ENCODE data around the gene MAGEA12. TPM values are rescaled to one million over a fixed set of nuclear protein-coding genes. Genes with fewer than 3 reads are reported as not detected.
"Not testable (repeated sequence)": the region's sequence is repeated elsewhere in the genome, so short reads cannot be mapped to it uniquely, and the experiment has no call there.

The MAGEA12 gene
- total RNA-seq, 1 donor from 2014 or later: not detected

DNA sequence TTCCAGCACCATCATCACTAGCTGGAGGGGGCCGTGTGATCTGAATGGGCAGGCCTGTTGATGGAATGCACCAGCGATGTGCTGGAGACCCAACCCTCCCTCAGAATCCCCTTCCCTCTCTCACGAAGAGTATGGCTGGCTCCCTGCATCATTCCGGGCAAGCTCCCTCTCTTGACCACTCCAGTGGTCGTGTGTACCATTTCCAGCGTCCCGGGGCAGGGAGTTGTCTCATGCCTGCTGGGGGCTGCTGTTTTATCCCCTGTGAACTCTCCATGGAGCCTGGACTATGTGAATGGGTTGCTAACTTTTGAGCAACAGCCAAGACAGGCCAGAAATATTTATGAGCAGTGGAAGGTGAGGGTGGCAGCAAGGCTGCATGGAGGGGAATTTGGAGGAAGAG is 8.1 kb upstream of the MAGEA12 start:
- peaks cover 16% of the 10 kb centered on the region for H3K9me3 Mint-ChIP-seq (ENCODE audit: unreplicated experiment)
- H3K27me3 Mint-ChIP-seq (ENCODE audit: unreplicated experiment): no peaks in the 10 kb centered on the region
- H3K36me3 Mint-ChIP-seq (ENCODE audit: unreplicated experiment): no peaks in the 10 kb centered on the region
- H3K4me1 Mint-ChIP-seq (ENCODE audit: unreplicated experiment): no peaks in the 10 kb centered on the region
- no peak overlapping the region for H3K4me3 Mint-ChIP-seq (ENCODE audit: unreplicated experiment)
- H3K27ac Mint-ChIP-seq (ENCODE audit: unreplicated experiment): no peak overlapping the region
- DNase-seq (ENCODE audit: extremely low spot score, unreplicated experiment): no peak
- TF ChIP-seq, protein P1, sequence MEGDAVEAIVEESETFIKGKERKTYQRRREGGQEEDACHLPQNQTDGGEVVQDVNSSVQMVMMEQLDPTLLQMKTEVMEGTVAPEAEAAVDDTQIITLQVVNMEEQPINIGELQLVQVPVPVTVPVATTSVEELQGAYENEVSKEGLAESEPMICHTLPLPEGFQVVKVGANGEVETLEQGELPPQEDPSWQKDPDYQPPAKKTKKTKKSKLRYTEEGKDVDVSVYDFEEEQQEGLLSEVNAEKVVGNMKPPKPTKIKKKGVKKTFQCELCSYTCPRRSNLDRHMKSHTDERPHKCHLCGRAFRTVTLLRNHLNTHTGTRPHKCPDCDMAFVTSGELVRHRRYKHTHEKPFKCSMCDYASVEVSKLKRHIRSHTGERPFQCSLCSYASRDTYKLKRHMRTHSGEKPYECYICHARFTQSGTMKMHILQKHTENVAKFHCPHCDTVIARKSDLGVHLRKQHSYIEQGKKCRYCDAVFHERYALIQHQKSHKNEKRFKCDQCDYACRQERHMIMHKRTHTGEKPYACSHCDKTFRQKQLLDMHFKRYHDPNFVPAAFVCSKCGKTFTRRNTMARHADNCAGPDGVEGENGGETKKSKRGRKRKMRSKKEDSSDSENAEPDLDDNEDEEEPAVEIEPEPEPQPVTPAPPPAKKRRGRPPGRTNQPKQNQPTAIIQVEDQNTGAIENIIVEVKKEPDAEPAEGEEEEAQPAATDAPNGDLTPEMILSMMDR (IDR thresholded peaks at IDR 0.05): no peak

DNA sequence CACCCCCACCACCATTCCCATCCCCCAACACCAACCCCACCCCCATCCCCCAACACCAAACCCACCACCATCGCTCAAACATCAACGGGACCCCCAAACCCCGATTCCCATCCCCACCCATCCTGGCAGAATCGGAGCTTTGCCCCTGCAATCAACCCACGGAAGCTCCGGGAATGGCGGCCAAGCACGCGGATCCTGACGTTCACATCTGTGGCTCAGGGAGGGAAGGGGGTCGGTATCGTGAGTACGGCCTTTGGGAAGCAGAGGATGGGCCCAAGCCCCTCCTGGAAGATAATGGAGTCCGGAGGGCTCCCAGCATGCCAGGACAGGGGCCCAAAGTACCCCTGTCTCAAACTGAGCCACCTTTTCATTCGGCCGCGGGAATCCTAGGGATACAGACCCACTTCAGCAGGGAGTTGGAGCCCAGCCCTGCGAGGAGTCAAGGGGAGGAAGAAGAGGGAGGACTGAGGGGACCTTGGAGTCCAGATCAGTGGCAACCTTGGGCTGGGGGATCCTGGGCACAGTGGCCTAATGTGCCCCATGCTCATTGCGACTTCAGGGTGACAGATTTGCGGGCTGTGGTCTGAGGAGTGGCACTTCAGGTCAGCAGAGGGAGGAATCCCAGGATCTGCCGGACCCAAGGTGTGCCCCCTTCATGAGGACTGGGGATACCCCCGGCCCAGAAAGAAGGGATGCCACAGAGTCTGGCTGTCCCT is 744 bp downstream of the MAGEA12 start:
- not testable (repeated sequence) for H3K4me1 Mint-ChIP-seq (ENCODE audit: unreplicated experiment); H3K27ac Mint-ChIP-seq (ENCODE audit: unreplicated experiment); H3K4me3 Mint-ChIP-seq (ENCODE audit: unreplicated experiment); H3K36me3 Mint-ChIP-seq (ENCODE audit: unreplicated experiment); H3K27me3 Mint-ChIP-seq (ENCODE audit: unreplicated experiment)
- H3K9me3 Mint-ChIP-seq (ENCODE audit: unreplicated experiment): peaks cover 10% of the 10 kb centered on the region
- DNase-seq (ENCODE audit: extremely low spot score, unreplicated experiment): peak; percentile 75

DNA sequence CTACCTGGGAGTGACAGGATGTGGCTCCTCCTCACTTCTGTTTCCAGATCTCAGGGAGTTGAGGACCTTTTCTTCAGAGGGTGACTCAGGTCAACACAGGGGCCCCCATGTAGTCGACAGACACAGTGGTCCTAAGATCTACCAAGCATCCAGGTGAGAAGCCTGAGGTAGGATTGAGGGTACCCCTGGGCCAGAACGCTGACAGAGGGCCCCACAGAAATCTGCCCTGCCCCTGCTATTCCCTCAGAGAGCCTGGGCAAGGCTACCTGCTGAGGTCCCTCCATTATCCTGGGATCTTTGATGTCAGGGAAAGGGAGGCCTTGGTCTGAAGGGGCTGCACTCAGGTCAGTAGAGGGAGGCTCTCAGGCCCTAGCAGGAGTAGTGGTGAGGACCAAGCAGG is 1.5 kb downstream of the MAGEA12 start:
- H3K4me3 Mint-ChIP-seq (ENCODE audit: unreplicated experiment): no peak overlapping the region
- DNase-seq (ENCODE audit: extremely low spot score, unreplicated experiment): peak; percentile 64
- no peaks in the 10 kb centered on the region for H3K4me1 Mint-ChIP-seq (ENCODE audit: unreplicated experiment)
- no peaks in the 10 kb centered on the region for H3K36me3 Mint-ChIP-seq (ENCODE audit: unreplicated experiment)
- TF ChIP-seq, protein P1 (IDR thresholded peaks at IDR 0.05): no peak
- no peak overlapping the region for H3K27ac Mint-ChIP-seq (ENCODE audit: unreplicated experiment)
- H3K9me3 Mint-ChIP-seq (ENCODE audit: unreplicated experiment): peaks cover 8% of the 10 kb centered on the region
- no peaks in the 10 kb centered on the region for H3K27me3 Mint-ChIP-seq (ENCODE audit: unreplicated experiment)

DNA sequence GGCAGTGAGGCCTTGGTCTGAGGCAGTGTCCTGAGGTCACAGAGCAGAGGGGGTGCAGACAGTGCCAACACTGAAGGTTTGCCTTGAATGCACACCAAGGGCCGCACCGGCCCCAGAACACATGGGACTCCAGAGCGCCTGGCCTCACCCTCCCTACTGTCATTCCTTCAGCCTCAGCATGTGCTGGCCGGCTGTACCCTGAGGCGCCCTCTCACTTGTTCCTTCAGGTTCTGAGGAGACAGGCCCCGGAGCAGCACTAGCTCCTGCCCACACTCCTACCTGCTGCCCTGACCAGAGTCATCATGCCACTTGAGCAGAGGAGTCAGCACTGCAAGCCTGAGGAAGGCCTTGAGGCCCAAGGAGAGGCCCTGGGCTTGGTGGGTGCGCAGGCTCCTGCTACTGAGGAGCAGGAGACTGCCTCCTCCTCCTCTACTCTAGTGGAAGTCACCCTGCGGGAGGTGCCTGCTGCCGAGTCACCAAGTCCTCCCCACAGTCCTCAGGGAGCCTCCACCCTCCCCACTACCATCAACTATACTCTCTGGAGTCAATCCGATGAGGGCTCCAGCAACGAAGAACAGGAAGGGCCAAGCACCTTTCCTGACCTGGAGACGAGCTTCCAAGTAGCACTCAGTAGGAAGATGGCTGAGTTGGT is 2.4 kb downstream of the MAGEA12 start:
- no peaks in the 10 kb centered on the region for H3K27me3 Mint-ChIP-seq (ENCODE audit: unreplicated experiment)
- peaks cover 3% of the 10 kb centered on the region for H3K9me3 Mint-ChIP-seq (ENCODE audit: unreplicated experiment)
- DNase-seq (ENCODE audit: extremely low spot score, unreplicated experiment): peak; percentile 64
- no peak overlapping the region for H3K27ac Mint-ChIP-seq (ENCODE audit: unreplicated experiment)
- no peaks in the 10 kb centered on the region for H3K36me3 Mint-ChIP-seq (ENCODE audit: unreplicated experiment)
- H3K4me1 Mint-ChIP-seq (ENCODE audit: unreplicated experiment): no peaks in the 10 kb centered on the region
- TF ChIP-seq, protein P1 (IDR thresholded peaks at IDR 0.05): no peak
- H3K4me3 Mint-ChIP-seq (ENCODE audit: unreplicated experiment): no peak overlapping the region

DNA sequence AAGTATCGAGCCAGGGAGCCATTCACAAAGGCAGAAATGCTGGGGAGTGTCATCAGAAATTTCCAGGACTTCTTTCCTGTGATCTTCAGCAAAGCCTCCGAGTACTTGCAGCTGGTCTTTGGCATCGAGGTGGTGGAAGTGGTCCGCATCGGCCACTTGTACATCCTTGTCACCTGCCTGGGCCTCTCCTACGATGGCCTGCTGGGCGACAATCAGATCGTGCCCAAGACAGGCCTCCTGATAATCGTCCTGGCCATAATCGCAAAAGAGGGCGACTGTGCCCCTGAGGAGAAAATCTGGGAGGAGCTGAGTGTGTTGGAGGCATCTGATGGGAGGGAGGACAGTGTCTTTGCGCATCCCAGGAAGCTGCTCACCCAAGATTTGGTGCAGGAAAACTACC is 3.0 kb downstream of the MAGEA12 start:
- H3K36me3 Mint-ChIP-seq (ENCODE audit: unreplicated experiment); H3K27ac Mint-ChIP-seq (ENCODE audit: unreplicated experiment); H3K4me3 Mint-ChIP-seq (ENCODE audit: unreplicated experiment); H3K9me3 Mint-ChIP-seq (ENCODE audit: unreplicated experiment); H3K27me3 Mint-ChIP-seq (ENCODE audit: unreplicated experiment); H3K4me1 Mint-ChIP-seq (ENCODE audit: unreplicated experiment): not testable (repeated sequence)
- DNase-seq (ENCODE audit: extremely low spot score, unreplicated experiment): peak; percentile 73

DNA sequence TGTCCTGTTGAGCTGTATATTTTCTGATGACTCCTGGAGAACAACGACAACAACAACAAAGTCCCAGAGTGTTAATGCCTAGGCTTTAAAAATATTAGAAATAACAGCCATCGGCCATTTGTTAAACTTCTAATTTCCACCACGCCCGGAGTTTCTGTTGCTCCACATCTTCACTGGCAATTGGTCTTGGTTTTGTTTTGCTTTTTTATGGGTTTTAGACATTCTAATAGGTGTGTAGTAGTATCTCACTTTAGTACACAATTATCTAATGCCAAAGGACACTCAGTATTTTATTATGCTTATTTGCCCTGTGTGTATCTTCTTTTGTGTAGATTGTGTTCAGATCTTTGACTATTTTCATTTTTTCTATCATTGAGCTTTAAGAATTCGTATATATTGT is 5.0 kb downstream of the MAGEA12 start:
- Mint-ChIP-seq H3K27ac (ENCODE audit: unreplicated experiment) (no peak overlapping the region), H3K4me3 (ENCODE audit: unreplicated experiment) (no peak overlapping the region), H3K9me3 (ENCODE audit: unreplicated experiment) (no peaks in the 10 kb centered on the region), H3K36me3 (ENCODE audit: unreplicated experiment) (no peaks in the 10 kb centered on the region), H3K4me1 (ENCODE audit: unreplicated experiment) (no peaks in the 10 kb centered on the region), H3K27me3 (ENCODE audit: unreplicated experiment) (no peaks in the 10 kb centered on the region)
- TF ChIP-seq, protein P1 (IDR thresholded peaks at IDR 0.05): no peak
- no peak for DNase-seq (ENCODE audit: extremely low spot score, unreplicated experiment)

DNA sequence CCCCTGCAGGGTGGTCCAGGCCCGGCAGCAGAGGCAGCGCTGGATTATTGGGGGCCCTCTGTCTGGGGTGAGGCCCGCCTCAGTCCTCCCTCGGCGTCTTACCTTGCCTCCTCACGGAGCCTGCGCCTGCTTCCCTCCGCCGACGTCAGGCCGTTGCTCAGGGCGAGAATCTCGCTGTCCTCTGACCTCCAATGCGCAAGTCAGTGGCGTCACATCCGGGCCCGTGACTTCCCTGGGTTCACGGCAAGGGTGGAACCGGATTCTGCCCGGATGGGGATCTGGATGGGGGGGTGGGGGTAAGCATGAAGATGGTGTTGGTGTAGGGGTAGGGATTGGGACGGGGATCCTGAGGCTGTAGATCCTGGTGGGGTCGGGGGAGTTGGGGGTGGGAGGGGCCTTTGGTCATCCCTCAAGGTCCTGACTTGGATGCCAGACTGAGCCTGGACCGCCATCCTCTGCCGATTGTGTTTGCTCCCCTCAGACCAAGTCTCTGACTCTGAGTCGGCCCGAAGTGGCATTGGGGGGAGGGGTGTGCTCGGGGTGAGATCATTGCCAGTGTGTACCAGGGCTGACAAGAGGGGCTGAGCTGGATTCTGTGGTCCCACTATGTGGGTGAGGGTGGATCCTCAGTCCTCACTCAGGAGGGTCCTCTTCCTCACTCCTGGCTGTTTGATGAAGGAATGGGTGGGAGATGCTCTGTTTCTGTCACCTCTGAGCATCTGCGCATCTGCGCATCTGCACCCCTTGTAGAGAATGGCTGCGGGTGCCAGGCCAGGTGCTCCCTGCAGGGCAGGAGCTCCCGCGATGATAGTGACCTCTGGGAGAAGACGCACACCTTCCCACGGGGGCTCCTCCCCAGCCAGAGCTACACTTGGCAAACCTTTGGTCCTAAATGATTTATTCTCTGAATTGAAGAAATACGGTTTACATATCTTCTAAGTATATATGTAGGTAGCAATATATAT is 20.4 kb downstream of the MAGEA12 start, which contains the start of gene MAGEA2:
MAGEA2 (minus strand) TSS at position 157 of the 965 bp plus-strand sequence. CDS start 2,479 bp downstream, outside the sequence.
- not testable (repeated sequence) for H3K9me3 Mint-ChIP-seq (ENCODE audit: unreplicated experiment); H3K27me3 Mint-ChIP-seq (ENCODE audit: unreplicated experiment); H3K36me3 Mint-ChIP-seq (ENCODE audit: unreplicated experiment); H3K27ac Mint-ChIP-seq (ENCODE audit: unreplicated experiment); H3K4me1 Mint-ChIP-seq (ENCODE audit: unreplicated experiment); DNase-seq (ENCODE audit: extremely low spot score, unreplicated experiment); H3K4me3 Mint-ChIP-seq (ENCODE audit: unreplicated experiment)

DNA sequence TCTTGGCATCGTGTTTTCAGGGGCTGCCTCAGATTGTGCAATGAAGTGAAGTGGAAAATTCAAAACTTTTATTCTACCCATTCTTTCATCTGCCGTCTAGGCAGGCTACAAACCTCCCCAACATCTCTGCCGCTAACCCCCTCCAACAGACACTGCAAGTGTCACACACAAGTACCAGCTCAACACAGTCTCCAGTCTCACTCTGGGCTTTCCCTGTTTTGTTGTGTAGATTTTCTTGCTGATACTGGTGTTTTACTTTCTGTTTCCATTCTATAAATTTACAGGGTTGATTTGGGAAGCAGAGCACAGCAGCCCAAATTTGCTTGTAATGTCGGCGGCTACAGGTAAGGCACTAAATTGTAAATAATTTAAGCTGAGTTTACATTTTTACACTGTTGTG is 21.3 kb downstream of the MAGEA12 start:
- H3K36me3 Mint-ChIP-seq (ENCODE audit: unreplicated experiment); H3K27me3 Mint-ChIP-seq (ENCODE audit: unreplicated experiment); DNase-seq (ENCODE audit: extremely low spot score, unreplicated experiment); H3K27ac Mint-ChIP-seq (ENCODE audit: unreplicated experiment); H3K9me3 Mint-ChIP-seq (ENCODE audit: unreplicated experiment); H3K4me1 Mint-ChIP-seq (ENCODE audit: unreplicated experiment); H3K4me3 Mint-ChIP-seq (ENCODE audit: unreplicated experiment): not testable (repeated sequence)
